Stimulated activated naive CD4-positive, alpha-beta T cell (primary cell): Measurements from ENCODE around the gene MAPK4.

ENCODE experiments used
- DNase-seq, 6 experiments: peaks; one replicate each; lab custom pipeline; 2025; lab: John Stamatoyannopoulos, UW

The MAPK4 gene

DNA sequence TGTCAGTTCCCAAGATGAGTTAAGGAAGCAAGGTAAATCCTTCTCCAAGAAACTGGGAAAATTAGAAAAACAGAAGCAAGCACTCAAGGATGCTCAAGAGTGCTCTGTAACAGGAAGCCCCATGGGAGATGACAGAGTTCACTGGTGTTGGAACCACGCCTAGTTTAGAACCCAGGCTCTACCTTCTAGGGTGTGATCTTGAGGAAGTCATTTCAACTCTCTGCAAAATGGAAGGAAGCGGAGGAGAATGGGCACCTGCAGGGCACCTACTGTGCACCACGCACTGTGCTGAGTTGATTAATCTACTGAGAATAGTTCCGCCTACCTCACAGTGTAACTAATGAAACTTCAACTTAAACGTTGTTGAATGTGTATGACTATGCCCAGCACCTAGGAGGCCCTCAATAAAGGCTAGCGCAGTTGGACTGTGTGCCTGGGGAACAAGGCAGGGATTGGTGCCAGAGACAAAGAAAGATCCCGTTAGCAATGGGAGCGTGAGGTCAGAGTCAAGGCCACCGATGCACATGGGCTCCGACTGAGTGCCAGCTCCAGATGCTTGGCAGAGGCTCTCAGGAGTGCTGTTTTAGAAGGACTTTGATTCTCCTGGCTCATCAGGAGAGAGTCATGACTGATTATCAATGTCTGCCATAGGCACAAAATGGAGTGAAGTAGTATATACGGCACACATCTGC, 93.7 kb downstream of the MAPK4 start:
- DNase-seq, result no peak

DNA sequence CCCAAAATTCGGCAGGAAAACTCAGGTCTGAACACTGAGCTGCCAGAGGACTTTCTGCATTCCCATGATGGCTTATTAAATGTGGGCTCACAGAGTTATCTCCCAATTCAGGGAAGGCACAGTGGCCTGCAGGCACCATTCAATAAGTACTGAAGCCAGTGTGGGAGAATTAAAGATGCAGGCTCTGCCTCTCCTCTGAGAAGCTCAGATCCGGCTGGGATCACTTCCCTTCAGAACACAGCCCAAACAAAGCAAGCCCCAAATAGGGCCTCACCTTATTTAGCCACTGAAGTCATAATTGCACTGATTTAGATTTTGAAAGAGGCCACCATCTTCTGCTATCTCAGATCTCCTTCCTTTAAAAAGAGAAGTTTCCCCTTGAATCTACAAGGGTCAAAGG, 94.3 kb downstream of the MAPK4 start:
- no peak for DNase-seq

DNA sequence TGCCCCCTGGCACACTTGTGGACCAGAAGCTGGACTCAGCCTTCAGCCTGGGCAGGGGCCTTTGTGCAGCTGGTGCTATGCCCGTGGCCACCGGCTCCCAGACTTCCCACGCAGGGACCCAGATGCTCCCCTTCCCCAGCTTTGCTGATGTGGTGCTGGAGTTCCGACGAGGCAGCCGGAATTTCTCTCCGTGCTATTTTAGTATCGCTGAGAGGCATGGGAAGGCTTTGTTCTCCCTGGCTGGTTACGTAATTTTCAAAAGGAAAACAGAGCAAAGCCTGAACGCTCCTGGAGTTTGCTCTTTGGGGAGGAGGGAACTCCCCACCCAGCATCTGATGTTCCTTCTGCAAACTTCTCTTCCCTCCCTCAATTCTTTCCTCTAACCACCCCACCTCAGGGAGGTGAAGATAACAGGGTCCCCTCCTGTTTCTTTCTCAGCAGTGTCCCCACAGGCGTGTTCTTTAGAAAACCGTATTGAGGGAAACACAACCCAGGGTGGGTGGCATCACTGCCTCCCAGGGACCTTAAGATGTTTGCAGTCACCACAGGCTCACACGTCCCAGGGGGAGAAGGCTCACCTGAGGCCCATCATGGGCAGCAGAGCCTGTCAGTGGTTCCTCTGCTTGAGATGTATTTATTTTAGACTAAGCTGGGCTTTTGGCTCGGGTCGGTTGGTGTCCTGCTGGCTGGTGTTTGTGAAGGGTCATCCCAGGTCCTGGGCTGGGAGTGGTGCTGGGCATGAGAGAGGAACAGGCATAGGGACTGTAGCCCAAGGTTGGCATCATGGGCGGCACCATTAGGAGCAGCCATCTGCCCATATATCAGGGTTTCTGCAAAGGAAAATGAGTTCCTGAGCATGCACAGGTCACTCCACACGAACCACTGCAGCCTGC, 95.0 kb downstream of the MAPK4 start:
- DNase-seq, result no peak

DNA sequence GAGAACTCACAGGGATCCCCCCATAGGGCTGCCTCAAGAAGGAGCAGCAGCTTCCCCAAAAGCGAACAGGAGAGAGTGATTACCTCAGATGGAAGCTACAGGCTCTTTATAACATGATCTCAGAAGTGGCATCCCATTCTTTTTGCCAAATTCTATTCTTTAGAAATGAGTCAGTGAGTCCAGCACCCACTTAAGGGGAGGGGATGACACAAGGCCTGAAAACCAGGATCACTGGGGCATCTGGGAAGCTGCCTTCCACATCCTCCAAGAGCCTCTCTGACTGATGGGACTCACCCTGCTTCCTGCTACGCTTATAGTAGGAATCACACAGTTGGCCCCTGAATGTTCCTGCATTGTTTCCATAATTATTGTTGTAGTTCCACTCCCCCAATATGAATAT, 96.5 kb downstream of the MAPK4 start:
- no peak for DNase-seq

DNA sequence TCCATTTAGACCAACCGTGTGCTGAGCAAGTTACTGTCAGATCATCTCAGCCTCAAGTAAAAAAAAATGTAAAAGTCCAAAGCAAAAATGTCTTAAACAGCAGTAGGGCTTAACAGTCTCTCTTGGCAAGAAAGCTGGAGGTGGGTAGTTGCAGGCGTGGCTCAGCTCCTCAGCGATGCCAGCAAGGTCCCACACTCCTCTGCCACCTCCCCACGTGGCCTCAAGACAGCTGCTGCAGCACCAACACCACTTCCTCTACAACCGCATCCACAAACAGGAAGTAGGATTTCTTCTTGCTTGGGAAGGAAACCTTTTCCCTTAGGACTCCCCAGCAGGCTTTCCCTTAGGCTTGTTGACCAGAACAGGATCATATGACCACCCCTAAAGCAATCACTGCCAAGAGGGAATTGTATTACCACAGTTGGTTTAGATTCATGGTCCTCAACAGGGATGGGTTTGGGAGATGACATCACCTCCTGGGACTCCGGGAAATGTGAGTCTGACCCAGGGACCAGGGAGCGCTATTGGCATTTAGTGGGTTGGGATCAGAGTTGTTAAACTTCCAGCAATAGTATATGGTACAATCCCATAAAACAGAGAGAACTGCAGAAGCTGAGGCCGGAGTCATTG, 97.1 kb downstream of the MAPK4 start:
- no peak for DNase-seq

DNA sequence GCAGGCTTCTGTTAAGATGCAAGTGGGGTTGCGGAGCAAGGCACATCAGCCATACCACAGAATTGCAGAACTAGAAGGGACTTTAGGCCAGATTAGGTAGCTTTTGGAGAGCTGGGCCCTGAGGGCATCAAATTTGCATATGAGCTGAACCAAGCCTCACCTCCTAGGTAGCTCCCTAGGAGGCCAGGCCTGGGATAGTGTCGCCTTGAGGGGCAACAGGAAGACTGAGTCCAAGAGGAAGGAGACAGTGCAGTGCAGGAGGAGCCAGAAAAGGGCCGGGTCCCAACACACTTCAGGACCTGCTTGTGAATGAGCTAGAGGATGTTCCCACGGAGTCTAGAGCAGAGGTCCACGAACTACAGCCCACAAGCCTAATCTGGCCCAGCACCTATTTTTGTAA, 98.7 kb downstream of the MAPK4 start:
- no peak for DNase-seq

DNA sequence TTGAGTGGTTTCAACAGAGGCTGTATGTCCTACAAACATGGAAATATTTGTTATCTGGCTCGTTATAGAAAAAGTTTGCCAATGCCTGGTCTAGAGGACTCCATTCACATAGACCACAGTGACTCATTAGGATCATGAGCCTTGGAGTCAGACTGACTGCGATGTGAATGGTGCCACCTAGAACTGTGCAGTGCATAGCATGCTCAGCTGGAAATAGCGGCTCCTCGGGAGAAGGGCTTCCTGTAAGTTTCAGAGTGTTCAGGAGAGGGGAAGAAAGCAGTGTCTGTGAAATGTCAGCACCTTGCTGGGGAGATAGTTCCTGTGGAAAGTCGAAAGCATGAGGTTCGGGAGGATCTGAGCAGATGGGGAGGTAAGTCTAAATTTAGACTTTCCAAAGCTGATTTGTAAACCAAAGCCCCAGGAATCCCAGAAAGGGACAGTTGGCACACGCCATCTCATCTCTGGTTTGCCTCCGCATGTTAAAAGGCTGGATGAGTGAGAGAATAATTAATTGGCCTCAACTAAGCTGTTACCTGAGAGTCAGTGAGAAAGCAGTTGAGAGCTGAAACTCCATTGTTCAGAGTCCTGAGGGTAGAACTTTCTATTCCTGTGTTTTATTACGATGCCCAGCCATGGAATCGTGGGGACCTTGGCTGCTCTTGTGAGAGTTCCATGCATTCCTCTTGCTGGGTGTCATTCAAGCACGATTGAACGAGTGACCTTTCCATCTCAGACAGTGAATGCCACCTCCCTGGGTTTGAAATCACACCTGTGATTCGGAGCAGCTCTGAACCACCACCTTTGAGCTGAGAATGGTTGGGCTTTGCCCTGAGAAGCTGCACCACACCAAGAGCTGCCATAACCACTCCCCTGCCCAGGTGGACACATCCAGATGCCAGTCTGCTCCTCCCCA, 99.5 kb downstream of the MAPK4 start:
- no peak for DNase-seq

DNA sequence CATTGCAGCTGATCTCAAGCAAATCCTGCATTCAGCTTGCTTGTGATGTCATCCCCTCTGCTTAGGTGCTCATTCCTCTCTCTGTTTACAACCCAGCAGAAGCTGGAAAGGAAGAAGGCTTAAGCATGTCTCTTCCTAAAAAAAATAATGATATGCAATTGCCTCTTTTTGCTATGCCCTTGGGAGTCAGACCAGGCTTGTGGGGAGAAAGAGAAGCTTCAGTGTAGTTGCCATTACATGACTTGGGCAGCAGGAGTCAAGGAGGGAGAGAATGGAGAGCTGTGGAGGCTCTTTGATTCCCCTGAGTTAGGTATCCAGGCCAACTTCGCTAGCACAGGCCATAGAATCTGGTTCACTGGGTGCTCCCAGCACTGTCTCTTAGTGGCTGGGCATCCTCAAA, 101.1 kb downstream of the MAPK4 start:
- DNase-seq, result no peak

DNA sequence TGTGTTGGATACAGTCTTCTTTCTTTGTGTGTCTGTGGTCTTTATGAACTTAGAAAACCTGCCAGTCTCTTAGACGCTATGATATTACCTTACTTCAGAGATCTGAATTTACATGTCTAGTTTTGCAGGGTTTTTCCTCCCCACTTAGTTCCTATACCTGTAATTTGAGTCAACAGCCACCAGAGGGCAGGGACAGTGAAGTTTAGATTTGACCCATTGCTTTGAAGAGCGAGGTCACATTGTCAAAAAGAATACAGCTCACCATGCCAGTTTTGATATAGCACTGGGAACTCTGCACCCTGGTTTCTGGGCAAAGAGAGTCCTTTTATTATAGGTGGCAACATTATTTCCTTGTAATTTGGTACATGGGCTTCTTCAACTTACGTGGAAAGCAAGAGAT, 102.3 kb downstream of the MAPK4 start:
- no peak for DNase-seq

DNA sequence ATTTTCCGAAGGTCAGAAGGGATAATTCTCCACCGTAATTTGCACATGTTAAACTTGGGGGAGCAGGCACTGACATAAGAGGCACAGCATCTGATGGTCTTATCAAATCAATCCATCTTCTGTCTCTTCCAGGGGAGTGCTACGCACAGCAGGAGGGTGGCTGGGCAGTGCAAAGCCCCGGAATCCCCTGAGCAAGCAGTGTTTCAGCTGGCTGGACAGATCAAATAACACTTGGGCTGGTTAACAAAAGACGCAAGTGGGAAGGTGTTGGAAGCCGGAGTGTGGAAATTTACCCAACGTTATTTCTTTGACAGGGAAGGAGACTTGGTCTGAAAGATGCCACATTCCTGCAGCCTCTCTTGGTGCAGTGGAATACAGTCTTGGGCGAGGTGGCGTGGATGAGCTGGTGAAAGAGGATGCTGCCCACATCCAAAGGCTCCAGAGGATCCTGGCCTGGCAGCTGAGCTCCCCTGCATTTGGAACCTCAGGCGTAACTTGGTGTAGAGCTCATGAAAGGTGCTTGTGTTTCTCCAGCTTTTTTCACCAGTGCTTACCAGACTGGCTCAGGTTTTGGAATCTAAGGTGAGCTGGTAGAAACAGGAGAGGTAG, 103.0 kb downstream of the MAPK4 start:
- DNase-seq, result no peak

DNA sequence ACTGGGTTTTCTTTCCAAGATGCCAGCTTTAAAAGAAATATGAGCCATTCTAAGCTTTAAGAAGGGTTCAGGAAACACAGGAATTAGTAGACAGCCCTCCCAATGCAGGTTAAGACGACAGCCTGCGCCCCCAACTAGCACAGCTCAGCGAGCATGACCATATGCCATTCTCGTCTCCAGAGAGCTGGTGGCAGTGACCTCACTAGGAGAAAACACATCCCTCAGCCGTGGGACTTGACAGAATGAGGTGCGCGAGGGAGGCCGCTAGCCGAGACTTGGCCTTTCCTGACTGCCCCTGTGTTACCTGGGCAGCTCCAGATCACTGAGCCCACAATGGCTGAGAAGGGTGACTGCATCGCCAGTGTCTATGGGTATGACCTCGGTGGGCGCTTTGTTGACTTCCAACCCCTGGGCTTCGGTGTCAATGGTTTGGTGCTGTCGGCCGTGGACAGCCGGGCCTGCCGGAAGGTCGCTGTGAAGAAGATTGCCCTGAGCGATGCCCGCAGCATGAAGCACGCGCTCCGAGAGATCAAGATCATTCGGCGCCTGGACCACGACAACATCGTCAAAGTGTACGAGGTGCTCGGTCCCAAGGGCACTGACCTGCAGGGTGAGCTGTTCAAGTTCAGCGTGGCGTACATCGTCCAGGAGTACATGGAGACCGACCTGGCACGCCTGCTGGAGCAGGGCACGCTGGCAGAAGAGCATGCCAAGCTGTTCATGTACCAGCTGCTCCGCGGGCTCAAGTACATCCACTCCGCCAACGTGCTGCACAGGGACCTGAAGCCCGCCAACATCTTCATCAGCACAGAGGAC, 103.9 kb downstream of the MAPK4 start:
- no peak for DNase-seq

DNA sequence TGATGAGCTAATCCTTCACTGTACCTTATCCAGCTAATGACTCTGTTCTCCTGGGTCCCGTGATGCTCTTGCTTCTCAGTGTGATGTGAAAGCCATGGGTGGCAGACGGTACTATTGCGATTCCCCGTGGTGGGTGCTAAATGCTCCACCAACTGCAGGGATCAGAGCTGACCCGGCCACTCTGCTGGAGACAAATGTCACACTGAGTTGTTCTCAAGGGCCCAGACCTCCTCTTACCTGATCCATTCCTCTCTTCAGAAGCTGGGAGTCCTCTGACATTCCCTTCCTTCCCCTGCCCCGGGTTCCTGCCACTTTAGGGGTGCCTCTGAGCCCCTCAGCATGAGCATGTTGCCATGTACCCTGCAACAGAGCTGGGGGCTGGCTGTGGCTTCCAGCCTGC, 105.1 kb downstream of the MAPK4 start:
- no peak for DNase-seq

DNA sequence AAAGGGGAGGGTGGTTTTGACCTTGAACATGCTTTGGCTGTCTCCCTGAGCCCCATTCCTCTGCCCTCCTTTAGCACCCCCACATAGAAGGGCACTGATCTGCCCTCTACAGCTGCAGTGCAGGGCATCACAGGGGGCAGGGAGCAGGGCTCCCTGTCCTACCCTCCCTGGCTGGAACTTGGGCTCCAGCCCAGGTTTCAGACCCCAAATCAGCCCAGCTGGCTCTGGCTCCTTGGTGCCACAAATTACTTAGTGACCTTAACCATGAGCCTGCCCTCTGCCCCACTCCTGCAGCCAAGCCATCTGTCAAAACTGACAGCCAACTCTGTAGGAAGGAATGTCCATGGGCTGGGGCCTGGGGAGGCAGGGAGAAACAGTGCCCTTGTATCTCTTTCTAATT, 105.6 kb downstream of the MAPK4 start:
- DNase-seq, result no peak

DNA sequence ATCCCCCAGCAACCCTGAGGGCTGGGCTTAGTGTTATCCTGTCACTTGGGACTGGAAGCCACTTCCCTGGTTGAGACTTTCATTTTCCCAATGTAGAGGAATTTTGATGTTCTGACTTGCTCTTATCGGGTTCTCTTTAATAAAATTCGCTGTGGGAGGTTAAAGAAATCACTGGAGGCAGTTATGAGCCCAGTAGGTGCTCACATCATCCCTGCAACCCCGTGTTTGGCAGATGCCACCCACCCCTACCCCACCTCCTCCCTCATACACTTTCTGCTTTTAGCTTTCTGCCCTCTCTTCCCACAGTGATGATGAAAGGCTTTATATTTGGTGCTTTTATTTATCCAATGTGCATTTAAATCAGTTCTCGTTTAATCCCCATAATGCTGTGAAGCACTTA, 106.6 kb downstream of the MAPK4 start:
- DNase-seq, result no peak

DNA sequence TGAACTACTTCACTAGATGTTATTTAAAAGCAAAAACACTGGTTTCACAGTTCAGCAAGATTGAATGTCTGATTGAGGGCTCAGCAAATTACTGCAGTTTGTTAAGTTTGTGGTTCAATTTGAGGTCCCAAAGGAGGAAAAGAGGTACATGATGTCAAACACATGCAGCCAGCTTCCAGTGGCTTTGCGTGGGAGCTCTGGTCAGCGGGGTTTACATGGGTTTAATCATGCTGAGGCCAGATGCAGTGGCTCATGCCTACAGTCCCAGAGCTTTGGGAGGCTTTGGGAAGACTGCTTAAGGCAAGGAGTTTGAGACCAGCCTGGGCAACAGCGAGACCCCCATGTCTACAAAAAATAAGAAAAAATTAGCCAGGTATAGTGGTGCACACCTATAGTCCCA, 111.5 kb downstream of the MAPK4 start:
- no peak for DNase-seq

DNA sequence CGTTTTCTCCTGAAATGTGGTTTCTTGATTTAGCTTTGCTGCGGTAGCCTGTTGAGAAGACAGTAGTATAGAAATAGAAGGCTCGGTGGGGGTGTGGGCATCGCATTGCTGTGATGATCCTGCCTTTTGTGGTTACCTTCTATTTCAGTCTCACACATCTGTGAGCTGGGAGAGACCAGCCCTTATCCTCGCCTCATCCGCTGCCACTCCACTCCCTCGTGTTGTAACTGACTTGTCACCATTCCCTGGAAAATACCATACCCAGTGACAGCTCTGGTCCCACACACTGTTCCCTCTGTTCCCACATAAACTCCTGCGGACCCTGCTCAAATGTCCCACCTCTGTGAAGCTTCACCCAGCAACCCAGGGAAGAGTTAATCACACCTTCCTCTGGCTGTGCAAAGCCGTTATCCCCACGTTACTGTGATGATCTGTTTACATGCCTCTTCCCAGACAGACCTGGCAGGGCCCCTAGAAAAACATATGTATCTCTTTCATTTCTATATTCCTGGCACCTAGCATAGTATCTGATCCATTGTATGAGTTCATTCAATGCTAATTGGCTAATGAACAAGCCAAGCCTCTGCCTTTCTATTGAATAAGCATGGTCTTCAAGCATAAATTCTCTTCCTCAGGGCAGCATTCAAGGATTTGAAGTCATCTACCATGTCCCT, 114.6 kb downstream of the MAPK4 start:
- DNase-seq, result no peak

DNA sequence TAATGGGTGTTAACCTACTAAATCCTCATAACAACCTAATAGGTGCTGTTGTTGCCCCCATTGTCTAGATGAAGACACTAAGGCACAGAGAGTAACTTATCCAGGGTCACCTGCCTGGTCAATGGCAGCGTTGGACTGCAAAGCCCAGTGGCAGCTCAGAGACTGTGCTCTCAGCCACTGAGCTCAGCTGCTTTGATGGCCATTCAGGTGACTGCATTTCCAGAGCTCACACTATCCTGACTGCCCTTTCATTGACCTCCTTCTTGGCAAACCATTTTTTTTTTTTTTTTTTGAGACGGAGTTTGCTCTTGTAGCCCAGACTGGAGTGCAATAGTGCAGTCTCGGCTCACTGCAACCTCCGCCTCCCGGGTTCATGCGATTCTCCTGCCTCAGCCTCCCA, 115.2 kb downstream of the MAPK4 start:
- DNase-seq, result no peak

DNA sequence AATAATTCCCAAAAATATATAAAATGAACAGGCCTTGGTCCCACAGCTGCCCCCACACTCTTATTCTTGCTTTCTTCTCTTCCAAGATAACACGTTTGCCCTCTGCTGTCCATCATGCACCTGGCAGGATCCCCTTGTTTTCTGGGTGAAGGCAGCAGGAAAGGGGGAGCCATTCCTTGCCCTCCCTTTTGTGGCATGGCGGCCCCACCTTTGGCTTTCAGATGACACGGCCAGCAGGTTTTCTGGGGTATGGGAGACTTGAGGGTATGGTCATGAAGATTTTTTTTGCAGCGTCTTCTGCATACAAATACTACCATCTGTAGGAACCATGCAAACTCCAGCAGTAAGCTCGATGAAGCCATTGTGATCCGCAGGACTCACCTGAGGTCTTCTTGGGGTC, 118.8 kb downstream of the MAPK4 start:
- no peak for DNase-seq

DNA sequence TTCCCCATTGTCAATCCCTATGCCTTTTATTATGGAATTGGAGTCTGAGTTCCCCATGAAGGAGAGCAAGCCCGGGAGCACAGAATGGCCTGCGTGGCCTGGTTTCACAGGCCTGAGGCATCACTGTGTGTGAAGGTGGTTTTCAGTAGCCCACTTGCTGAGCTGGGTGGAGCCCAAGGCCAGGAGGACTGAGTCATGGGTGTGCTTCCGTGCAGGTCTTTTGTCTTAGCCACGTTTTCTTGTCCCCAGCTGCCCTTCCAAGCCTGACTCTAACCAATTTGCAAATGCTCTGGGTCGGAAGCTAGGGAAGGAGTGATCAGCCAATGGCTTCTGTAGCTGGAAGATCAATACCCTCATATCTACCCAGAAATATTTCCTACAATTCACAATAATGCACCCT, 119.2 kb downstream of the MAPK4 start:
- DNase-seq, result no peak

DNA sequence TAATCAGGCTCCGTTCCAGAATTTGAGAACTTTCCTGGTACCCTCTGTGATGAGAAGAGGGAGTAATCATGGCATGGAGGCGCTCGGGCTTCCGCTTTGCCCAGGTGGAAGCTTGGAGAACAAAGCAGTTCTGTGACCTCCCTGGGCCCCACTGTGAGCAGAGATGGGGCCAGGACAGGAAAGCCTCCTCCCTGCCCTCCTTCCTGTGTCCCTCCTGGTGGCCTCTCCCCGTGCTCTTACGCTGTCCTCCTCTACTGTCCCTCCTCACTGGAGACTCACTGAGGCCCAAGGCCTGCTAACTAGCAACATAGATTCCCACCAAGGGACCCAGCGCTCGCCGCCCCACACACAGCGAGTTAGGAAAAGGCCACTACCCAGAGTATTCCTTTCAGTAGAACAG, 119.8 kb downstream of the MAPK4 start:
- no peak for DNase-seq
